ENCODE results near the gene EML4.
A peak's percentile ranks its signal among the peaks of the same experiment; 100 is the strongest.

DNA sequence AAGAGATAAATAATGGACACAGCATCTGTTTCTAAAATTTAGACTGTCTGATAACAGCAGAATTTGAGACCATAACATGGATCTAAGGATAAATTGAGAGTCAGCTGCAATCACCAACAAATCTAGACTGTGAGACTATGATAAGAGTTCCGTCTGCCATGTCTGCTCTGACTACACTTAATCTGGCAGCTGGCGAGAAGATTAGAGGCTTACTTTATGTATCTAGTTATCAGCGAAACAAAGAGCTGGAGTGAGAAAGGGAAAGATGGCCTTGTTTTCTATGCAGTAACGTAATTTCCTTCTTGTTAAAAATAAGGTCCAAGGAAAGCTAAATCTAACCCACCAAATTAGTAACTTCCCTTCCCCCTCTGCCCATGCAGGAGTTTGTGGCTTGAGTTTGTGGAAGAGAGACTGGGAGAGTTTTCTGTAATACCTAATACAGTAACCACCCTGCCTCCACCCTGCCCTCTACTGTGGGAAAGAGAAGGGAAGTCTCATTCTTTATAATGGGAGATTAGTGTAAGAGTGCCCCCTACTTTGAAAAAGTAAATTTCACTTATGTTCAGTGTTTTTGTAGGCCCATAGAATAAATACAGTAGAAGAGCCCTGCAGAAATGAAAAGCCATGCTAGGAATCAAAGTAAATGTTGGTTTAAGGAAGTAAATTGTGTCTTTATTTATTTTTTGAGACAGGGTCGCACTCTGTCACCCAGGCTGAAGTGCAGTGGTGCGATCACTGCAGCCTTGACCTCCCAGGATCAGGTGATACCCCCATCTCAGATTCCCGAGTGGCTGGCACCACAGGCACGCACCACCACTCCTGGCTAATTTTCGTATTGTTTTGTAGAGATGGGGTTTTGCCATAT lies 27.5 kb downstream of the EML4 start:
- TF ChIP-seq GATA2 (IDR thresholded peaks at IDR 0.05; ENCODE audit: low read depth, low read length) (peak; percentile 98), GATA3 (IDR thresholded peaks at IDR 0.05; ENCODE audit: low read depth, low read length) (peak; percentile 99)

Data from SH-SY5Y (cell line).